ENCODE measurements around the gene HAGHL. TPM values are rescaled to one million over a fixed set of nuclear protein-coding genes. Genes with fewer than 3 reads are reported as not detected.

HAGHL gene
- total RNA-seq, 4 donors from 2014 or later: 4.5 to 6.3 (median 6.0) TPM

GRCh38 chr16:778447-778846 is 51.5 kb downstream of the HAGHL start:
- TF ChIP-seq CTCF (IDR thresholded peaks at IDR 0.05): no peak
- TF ChIP-seq POLR2A (IDR thresholded peaks at IDR 0.05): no peak
- intact Hi-C loops (cut with DNase I; ENCODE audit: low total_unique reads): no loop called here
- WGBS, 2 donors: 71 to 76% methylated on average over 11 of the region's 11 CpGs
- no peak for DNase-seq (ENCODE audit: low spot score in 2 of 2)
- no peak overlapping the region for H3K4me3 ChIP-seq (ENCODE audit: low read depth, poor library complexity, severe bottlenecking)

DNA sequence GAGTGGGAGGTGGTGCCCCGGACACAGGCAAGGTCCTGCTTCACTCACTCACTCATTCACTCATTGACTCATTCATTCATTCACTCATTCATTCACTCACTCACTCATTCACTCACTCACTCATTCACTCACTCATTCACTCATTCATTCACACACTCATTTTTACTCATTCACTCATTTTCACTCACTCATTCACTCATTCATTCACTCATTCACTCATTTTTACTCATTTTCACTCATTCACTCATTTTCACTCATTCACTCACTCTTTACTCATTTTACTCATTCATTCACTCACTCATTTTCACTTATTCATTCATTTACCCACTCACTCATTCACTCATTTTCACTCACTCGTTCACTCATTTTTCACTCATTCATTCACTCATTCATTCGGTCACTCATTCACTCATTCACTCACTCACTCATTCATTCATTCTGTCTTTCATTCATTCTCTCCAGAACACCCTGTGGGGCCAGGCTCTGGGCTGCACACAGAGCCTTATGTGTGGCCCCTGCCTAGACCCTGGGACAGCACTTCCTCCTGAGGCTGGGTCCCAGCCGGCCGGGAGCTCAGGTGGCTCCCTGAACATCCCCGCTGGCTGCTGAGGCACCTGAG is 52.1 kb downstream of the HAGHL start:
- DNase-seq (ENCODE audit: low spot score in 2 of 2): no peak
- intact Hi-C loops (cut with DNase I; ENCODE audit: low total_unique reads): no loop called here
- no peak overlapping the region for H3K4me3 ChIP-seq (ENCODE audit: low read depth, poor library complexity, severe bottlenecking)
- no peak for TF ChIP-seq CTCF (IDR thresholded peaks at IDR 0.05)
- no peak for TF ChIP-seq POLR2A (IDR thresholded peaks at IDR 0.05)
- WGBS, 2 donors: 87 to 89% methylated on average over 6 of the region's 6 CpGs

MicroRNAs within 50 kb of the gene (microRNA counts, 767-probe panel; counts per million panel counts)
- microRNA hsa-miR-662: 0 to 358 counts per million in 2 donors

Small RNAs within 50 kb of the gene (microRNA-seq; reads per million reads assigned to microRNA genes)
- gene MIR662 (ENCODE audit: borderline number of aligned reads in 1 of 2, borderline replicate concordance in 2 of 2): 0 reads per million in 2 donors

Other genes with a start within 250 kb of the HAGHL start
- gene CAPN15, start 199.4 kb upstream of the HAGHL start, total RNA-seq: 10 to 100 TPM; 80.8 to 95.5 (median 84.6) TPM
- not detected for gene PRR35, start 166.7 kb upstream of the HAGHL start, total RNA-seq
- gene NHLRC4, start 160.1 kb upstream of the HAGHL start, total RNA-seq: 1 to 10 TPM in 1 of 4 donors, under 1 TPM in 3; 0.49 to 1.0 (median 0.57) TPM
- 10 to 100 TPM; 33.2 to 46.1 (median 43.5) TPM for gene PIGQ, start 157.1 kb upstream of the HAGHL start, total RNA-seq
- gene RAB40C, start 137.0 kb upstream of the HAGHL start, total RNA-seq: 100 to 1,000 TPM; 103 to 161 (median 122) TPM
- gene WFIKKN1, start 96.1 kb upstream of the HAGHL start, total RNA-seq: 1 to 10 TPM; 1.3 to 5.0 (median 2.8) TPM
- 100 to 1,000 TPM; 108 to 161 (median 111) TPM for gene METTL26, start 90.8 kb upstream of the HAGHL start, total RNA-seq
- gene MCRIP2, start 85.3 kb upstream of the HAGHL start, total RNA-seq: 10 to 100 TPM; 10.5 to 31.3 (median 23.2) TPM
- 10 to 100 TPM; 11.1 to 32.1 (median 18.9) TPM for gene WDR90, start 77.7 kb upstream of the HAGHL start, total RNA-seq
- 10 to 100 TPM; 36.1 to 86.7 (median 58.7) TPM for gene RHOT2, start 59.0 kb upstream of the HAGHL start, total RNA-seq
- gene RHBDL1, start 51.4 kb upstream of the HAGHL start, total RNA-seq: 1 to 10 TPM; 1.4 to 5.3 (median 2.6) TPM
- 100 to 1,000 TPM; 195 to 272 (median 198) TPM for gene STUB1, start 46.7 kb upstream of the HAGHL start, total RNA-seq
- 10 to 100 TPM; 41.8 to 90.5 (median 82.3) TPM for gene JMJD8, start 42.8 kb upstream of the HAGHL start, total RNA-seq
- 10 to 100 TPM; 13.8 to 21.8 (median 15.5) TPM for gene WDR24, start 36.7 kb upstream of the HAGHL start, total RNA-seq
- gene FBXL16, start 21.3 kb upstream of the HAGHL start, total RNA-seq: 10 to 100 TPM; 18.3 to 33.6 (median 25.2) TPM
- 10 to 100 TPM; 24.2 to 48.4 (median 36.0) TPM for gene METRN, start 12.0 kb upstream of the HAGHL start, total RNA-seq
- 10 to 100 TPM; 24.9 to 42.4 (median 32.1) TPM for gene ANTKMT, start 6.0 kb upstream of the HAGHL start, total RNA-seq
- under 1 TPM in 2 of 4 donors, not detected in 2; 0.52 to 0.55 TPM for gene CCDC78, start 663 bp upstream of the HAGHL start, total RNA-seq
- gene CIAO3, start 13.9 kb downstream of the HAGHL start, total RNA-seq: 10 to 100 TPM; 34.7 to 75.8 (median 42.2) TPM
- 1 to 10 TPM in 3 of 4 donors, not detected in 1; 1.1 to 4.3 (median 4.0) TPM for gene MSLN, start 33.6 kb downstream of the HAGHL start, total RNA-seq
- gene RPUSD1, start 61.3 kb downstream of the HAGHL start, total RNA-seq: 10 to 100 TPM; 20.2 to 27.9 (median 25.5) TPM
- 10 to 100 TPM in 3 of 4 donors, 1 to 10 TPM in 1; 4.6 to 23.4 (median 12.2) TPM for gene CHTF18, start 61.5 kb downstream of the HAGHL start, total RNA-seq
- not detected for gene GNG13, start 73.6 kb downstream of the HAGHL start, total RNA-seq
- gene LMF1, start 243.9 kb downstream of the HAGHL start, total RNA-seq: 10 to 100 TPM; 31.3 to 68.3 (median 50.3) TPM